ENCODE measurements around the gene MYRIP. TPM values are rescaled to one million over a fixed set of nuclear protein-coding genes. Genes with fewer than 3 reads are reported as not detected.

The MYRIP gene
- total RNA-seq, 2 donors from 2014 or later = 4.2 to 7.1 TPM

DNA sequence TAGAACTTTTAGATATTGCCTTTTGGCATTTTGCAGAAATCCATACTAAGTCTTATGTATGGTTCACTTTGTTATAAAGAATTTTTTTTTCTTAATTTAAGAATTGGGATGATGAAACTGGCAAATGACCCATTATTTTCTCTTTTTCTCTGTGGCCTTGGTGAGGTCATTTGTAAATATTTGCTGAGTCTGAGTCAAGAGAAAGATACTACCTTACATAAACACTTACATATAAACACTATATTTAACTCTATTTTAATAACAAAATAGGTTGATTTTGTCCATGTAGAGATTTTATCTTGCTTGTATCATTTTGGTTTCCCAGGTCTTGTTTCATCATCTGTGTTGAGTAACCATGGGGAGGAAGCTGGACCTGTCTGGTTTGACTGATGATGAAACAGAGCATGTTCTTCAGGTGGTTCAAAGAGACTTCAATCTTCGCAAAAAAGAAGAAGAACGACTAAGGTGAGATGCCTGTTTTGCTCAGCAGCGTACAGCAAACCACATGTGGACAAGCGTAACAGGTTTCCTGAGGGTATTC is 91.1 kb downstream of the MYRIP start:
- Histone ChIP-seq H3K4me1 (no peaks in the 10 kb centered on the region), H3K9me3 (no peaks in the 10 kb centered on the region), H3K4me3 (no peak overlapping the region), H3K36me3 (no peaks in the 10 kb centered on the region), H3K27ac (no peak overlapping the region), H3K27me3 (no peaks in the 10 kb centered on the region)
- no peak for DNase-seq (ENCODE audit: low spot score)
- TF ChIP-seq CTCF (IDR thresholded peaks at IDR 0.05) = no peak

- Histone ChIP-seq H3K36me3 (no peaks in the 10 kb centered on the region), H3K9me3 (no peaks in the 10 kb centered on the region), H3K27ac (no peak overlapping the region), H3K4me3 (no peak overlapping the region), H3K4me1 (peaks cover 0 to 11% of the 10 kb centered on the region in 2 donors), H3K27me3 (no peaks in the 10 kb centered on the region)
- DNase-seq (ENCODE audit: low spot score) = no peak
- no peak for TF ChIP-seq CTCF (IDR thresholded peaks at IDR 0.05)
Observed at GRCh38 chr3:39903253-39903652, 93.8 kb downstream of the MYRIP start.

DNA sequence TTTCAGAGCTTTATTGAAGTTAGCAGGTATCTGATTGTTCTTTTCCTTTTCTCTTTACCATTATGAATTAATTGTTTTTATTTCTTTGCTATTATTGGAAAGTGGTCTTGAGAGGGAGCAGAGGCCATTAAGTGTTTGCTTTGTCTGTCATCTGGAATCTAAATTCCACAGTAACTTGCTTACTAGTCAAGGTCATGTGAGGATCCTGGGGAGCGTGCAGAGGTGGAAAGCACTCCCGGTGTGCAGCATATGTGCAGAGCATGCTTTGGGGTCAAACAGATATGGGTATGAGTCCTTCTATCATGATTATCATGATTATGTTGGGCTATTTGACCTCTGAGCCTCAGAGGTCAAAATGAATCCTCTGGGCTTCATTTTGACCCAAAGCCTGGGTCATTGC is 96.4 kb downstream of the MYRIP start:
- H3K36me3 ChIP-seq = no peaks in the 10 kb centered on the region
- no peak for TF ChIP-seq CTCF (IDR thresholded peaks at IDR 0.05)
- peaks cover 0 to 12% of the 10 kb centered on the region in 2 donors for H3K4me1 ChIP-seq
- H3K27ac ChIP-seq = no peak overlapping the region
- H3K9me3 ChIP-seq = no peaks in the 10 kb centered on the region
- DNase-seq (ENCODE audit: low spot score) = no peak
- no peak overlapping the region for H3K4me3 ChIP-seq
- no peaks in the 10 kb centered on the region for H3K27me3 ChIP-seq

- peaks cover 0 to 22% of the 10 kb centered on the region in 2 donors for H3K4me1 ChIP-seq
- peak; percentile 65 for DNase-seq (ENCODE audit: low spot score)
- no peak overlapping the region for H3K4me3 ChIP-seq
- no peak overlapping the region for H3K27ac ChIP-seq
- no peaks in the 10 kb centered on the region for H3K9me3 ChIP-seq
- H3K27me3 ChIP-seq = no peaks in the 10 kb centered on the region
- no peaks in the 10 kb centered on the region for H3K36me3 ChIP-seq
- TF ChIP-seq CTCF (IDR thresholded peaks at IDR 0.05) = no peak
Observed at GRCh38 chr3:39907981-39908380, 98.6 kb downstream of the MYRIP start.

- no peak for DNase-seq (ENCODE audit: low spot score)
- no peak for TF ChIP-seq CTCF (IDR thresholded peaks at IDR 0.05)
- H3K9me3 ChIP-seq = no peaks in the 10 kb centered on the region
- peaks cover 0 to 22% of the 10 kb centered on the region in 2 donors for H3K4me1 ChIP-seq
- H3K27me3 ChIP-seq = no peaks in the 10 kb centered on the region
- H3K4me3 ChIP-seq = no peak overlapping the region
- no peak overlapping the region for H3K27ac ChIP-seq
- no peaks in the 10 kb centered on the region for H3K36me3 ChIP-seq
Observed at GRCh38 chr3:39910135-39910534, 100.7 kb downstream of the MYRIP start.

DNA sequence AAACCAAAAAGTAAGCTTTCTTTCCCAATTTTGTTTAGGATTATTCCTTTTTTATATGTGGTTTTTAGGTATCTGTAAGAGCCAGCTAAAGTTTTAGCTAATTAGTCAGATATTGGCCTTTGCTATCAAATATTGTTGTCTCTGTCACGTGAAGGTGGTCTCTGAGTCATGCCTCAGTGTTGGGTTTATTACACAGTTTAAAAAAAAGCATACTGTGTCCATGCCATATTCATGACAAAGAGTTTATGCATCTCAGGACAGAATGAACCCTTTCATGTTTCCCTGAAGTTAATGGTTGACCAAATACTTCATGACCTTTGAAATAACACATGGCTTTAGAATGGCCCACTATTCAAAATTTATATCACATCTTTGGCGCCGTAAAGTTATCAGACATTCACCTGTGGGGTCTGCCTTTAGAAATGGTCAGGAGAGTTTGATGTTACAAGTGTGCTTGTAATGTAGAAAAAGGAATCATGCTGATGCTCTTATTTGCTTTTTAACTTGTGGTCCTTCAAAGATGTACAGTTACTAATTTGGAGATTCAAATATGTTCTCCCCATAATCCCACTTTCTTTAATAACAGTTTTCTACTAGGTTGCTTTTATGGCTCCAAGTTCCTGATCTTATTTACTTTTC is 101.5 kb downstream of the MYRIP start:
- Histone ChIP-seq H3K27ac (no peak overlapping the region), H3K36me3 (no peaks in the 10 kb centered on the region)
- TF ChIP-seq CTCF (IDR thresholded peaks at IDR 0.05) = no peak

More for the DNA sequence above, 101.5 kb downstream of the MYRIP start:
- Histone ChIP-seq H3K9me3 (no peaks in the 10 kb centered on the region), H3K27me3 (no peaks in the 10 kb centered on the region), H3K4me1 (peaks cover 0 to 22% of the 10 kb centered on the region in 2 donors), H3K4me3 (no peak overlapping the region)
- no peak for DNase-seq (ENCODE audit: low spot score)

Data from right atrium auricular region (tissue), 2 donors.